Psoas muscle (tissue), 8 donors: ENCODE data around the gene VAMP7. TPM values are rescaled to one million over a fixed set of nuclear protein-coding genes. Genes with fewer than 3 reads are reported as not detected.

Source experiments
- ATAC-seq, 4 donors: fragments of 200-7000 bp; cut with Tn5 transposase; one replicate each; pipeline ENCODE4 v1.9.1; 2020; ENCODE audit warnings: moderate library complexity in 3 of 4, mild to moderate bottlenecking in 2 of 4
- DNase-seq, 2 donors: peaks; one replicate each; pipeline ENCODE4 v3.0.0-alpha.2; 2020
- H3K27ac ChIP-seq: fragments of 200-600 bp; one replicate; pipeline ENCODE4 v1.8.0; 2022
- H3K27me3 ChIP-seq, 3 donors: fragments of 200-600 bp in 1 of 3; one replicate each; pipeline versions ENCODE4 v1.6.1 to v1.8.0; 2013 to 2022; ENCODE audit warnings: low read length in 2 of 3, mild to moderate bottlenecking in 2 of 3, moderate library complexity in 1 of 3; ENCODE audit not compliant: insufficient read depth in 3 of 3
- H3K36me3 ChIP-seq, 2 donors: fragments of 200-600 bp in 1 of 2; one replicate each; pipeline versions ENCODE4 v1.6.1 to v1.8.0; 2013 to 2022; ENCODE audit warnings: low read depth in 1 of 2, mild to moderate bottlenecking in 1 of 2, moderate library complexity in 1 of 2; ENCODE audit not compliant: insufficient read depth in 1 of 2
- H3K4me1 ChIP-seq: fragments of 200-600 bp; one replicate; pipeline ENCODE4 v1.8.0; 2022
- H3K4me3 ChIP-seq: fragments of 200-600 bp; one replicate; pipeline ENCODE4 v1.8.0; 2022; ENCODE audit warnings: mild to moderate bottlenecking
- H3K9me3 ChIP-seq: fragments of 200-600 bp; one replicate; pipeline ENCODE4 v1.8.0; 2022
- CTCF ChIP-seq: fragments of 200-600 bp; IDR thresholded peaks from one replicate; pipeline ENCODE4 v1.8.0; 2022; ENCODE audit warnings: antibody characterized with exemption
- WGBS, 3 donors: extraction: QIAGEN DNeasy Blood & Tissue Kit; methylation state at CpG; one replicate each; pipeline versions ENCODE4 v1.1.6 to v1.1.7; 2013; 5-methylcytosine and 5-hydroxymethylcytosine counted together
- intact Hi-C, 2 donors: fragments of 100-400 bp; cut with DNase I; formaldehyde crosslinking; loops; one replicate each; pipeline versions ENCODE4 v1.11.0 to v1.14.2; 2022
- polyA plus RNA-seq, 3 donors: library from polyadenylated mRNA; stranded (reverse); fragments of 200-250 nt; gene quantifications; one replicate each; pipeline ENCODE4 v1.2.3, GENCODE V29; 2013
- total RNA-seq, 4 donors: library from RNA; stranded (reverse); fragmentation: NEBNext Ultra II Directional in 2 of 4; extraction: Animal tissue kit (Norgen Biotek cat#: 25700) in 2 of 4; gene quantifications; one replicate each; pipeline versions ENCODE4 v1.2.1 to v1.2.4, GENCODE V29; 2021 to 2023
- donor health status: healthy with polysubstance abuse.
- donor health status: DM: no; HTN: no; CAD: no; lungs with moderate emphysema.
- donor health status: Bipolar disorder and iron deficiency.
- donor health status: healthy.
- donor health status: DM: yes; HTN: yes; CAD: no.
- donor health status: DM: no; HTN: no; CAD: no.
- donor health status: DM: no; HTN: no; CAD: no.
- donor health status: DM: yes; HTN: yes; CAD: no.

The VAMP7 gene
- total and polyA plus RNA-seq, 7 donors: 18.4 to 55.0 (median 25.2) TPM

- H3K4me3 ChIP-seq: no peak overlapping the region
- peaks cover 0 to 2% (median 0%) of the 10 kb centered on the region in 3 donors for H3K27me3 ChIP-seq
- no peak for TF ChIP-seq CTCF
- intact Hi-C loops: no loop called here
- no peaks in the 10 kb centered on the region for H3K4me1 ChIP-seq
- H3K36me3 ChIP-seq: no peaks in the 10 kb centered on the region
- H3K9me3 ChIP-seq: peaks cover under 1% of the 10 kb centered on the region
- WGBS, 3 donors: 59 to 68% (median 66%) methylated on average over 5 of the region's 5 CpGs
- DNase-seq (no peak), ATAC-seq (no peak)
- H3K27ac ChIP-seq: no peak overlapping the region
These were observed 78.0 kb downstream of the VAMP7 start for GRCh38 chrX:155959018-155959587.

DNA sequence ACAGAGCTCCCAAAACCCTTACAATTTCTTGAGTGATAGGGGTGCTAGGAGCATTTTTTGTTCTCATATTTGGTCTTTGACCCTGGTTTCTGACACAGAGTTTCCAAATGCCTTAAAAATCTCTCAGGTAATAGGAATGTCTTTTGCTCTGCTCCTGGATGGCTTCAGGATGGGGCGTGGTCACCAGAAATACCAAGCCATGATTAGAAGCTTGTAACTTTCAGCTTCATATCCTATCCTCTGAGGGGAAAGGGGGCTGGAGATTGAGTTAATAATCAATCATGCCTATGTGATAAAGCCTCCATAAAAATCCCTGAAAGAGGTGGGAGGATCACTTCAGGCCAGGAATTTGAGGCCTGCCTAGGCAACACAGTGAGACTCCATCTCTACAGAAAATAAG lies 81.8 kb downstream of the VAMP7 start:
- no peak overlapping the region for H3K27ac ChIP-seq
- H3K4me1 ChIP-seq: no peaks in the 10 kb centered on the region
- whole genome bisulfite sequencing, 3 donors: 18 to 37% (median 25%) methylated on average over 1 of the region's 1 CpG
- H3K27me3 ChIP-seq: peaks cover 0 to 2% (median 0%) of the 10 kb centered on the region in 3 donors
- no peak overlapping the region for H3K4me3 ChIP-seq
- no peak for TF ChIP-seq CTCF
- intact Hi-C loops: no loop called here
- DNase-seq (no peak), ATAC-seq (no peak)
- no peaks in the 10 kb centered on the region for H3K36me3 ChIP-seq
- peaks cover 3% of the 10 kb centered on the region for H3K9me3 ChIP-seq

GRCh38 chrX:155966876-155967275 lies 85.7 kb downstream of the VAMP7 start:
- WGBS, 3 donors: 40 to 50% (median 46%) methylated on average over 8 of the region's 8 CpGs
- DNase-seq (no peak), ATAC-seq (no peak)
- Histone ChIP-seq H3K27ac (no peak overlapping the region), H3K9me3 (peaks cover 3% of the 10 kb centered on the region), H3K4me1 (no peaks in the 10 kb centered on the region), H3K4me3 (no peak overlapping the region), H3K36me3 (no peaks in the 10 kb centered on the region), H3K27me3 (peaks cover 0 to 2% (median 0%) of the 10 kb centered on the region in 3 donors)
- intact Hi-C loops: no loop called here
- no peak for TF ChIP-seq CTCF

DNA sequence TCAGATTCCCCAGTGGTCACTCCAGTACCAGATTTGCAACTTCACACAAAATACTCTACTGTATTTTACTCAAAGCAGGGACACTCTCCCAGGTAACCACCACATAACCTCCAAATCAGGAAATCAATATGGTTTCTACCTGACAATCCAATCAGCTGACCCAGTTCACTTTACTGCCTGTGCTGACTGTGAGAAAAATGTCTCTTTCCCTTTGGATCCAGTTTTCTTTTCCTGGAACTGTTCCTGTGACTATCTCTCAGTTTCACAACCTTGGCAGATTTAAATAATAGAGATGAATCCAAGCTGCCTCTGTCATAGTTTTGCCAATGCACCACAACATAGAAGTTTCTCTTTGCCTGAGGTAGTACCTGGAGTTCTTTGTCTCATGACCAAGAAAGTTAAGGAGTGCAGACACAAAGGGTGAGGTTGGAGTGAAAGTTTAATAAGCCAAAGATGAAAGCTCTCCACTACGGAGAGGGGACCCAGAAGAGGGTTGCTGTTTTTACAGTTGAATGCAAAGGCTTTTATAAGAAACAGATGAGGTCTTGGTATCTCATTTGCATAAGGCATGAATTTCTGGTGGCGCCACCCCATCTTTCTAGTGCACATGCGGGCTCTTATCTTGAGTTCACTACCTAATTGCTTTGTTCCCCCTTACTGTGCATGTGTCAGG lies 86.6 kb downstream of the VAMP7 start:
- no peak for TF ChIP-seq CTCF
- Histone ChIP-seq H3K4me1 (no peaks in the 10 kb centered on the region), H3K4me3 (no peak overlapping the region), H3K36me3 (no peaks in the 10 kb centered on the region), H3K27me3 (peaks cover 0 to 2% (median 0%) of the 10 kb centered on the region in 3 donors), H3K27ac (no peak overlapping the region), H3K9me3 (peaks cover 3% of the 10 kb centered on the region)
- WGBS, 3 donors: 62 to 68% (median 65%) methylated on average over 3 of the region's 3 CpGs
- intact Hi-C loops: no loop called here
- ATAC-seq (no peak), DNase-seq (no peak)

GRCh38 chrX:155968326-155968661 lies 87.1 kb downstream of the VAMP7 start:
- peaks cover 3% of the 10 kb centered on the region for H3K9me3 ChIP-seq
- ATAC-seq: no peak
- H3K27me3 ChIP-seq: peaks cover 0 to 2% (median 0%) of the 10 kb centered on the region in 3 donors
- intact Hi-C loops: no loop called here
- TF ChIP-seq CTCF: no peak
- H3K27ac ChIP-seq: no peak overlapping the region
- no peak for DNase-seq
- 35 to 57% (median 44%) methylated on average over 1 of the region's 1 CpG for WGBS, 3 donors
- H3K36me3 ChIP-seq: no peaks in the 10 kb centered on the region
- H3K4me3 ChIP-seq: no peak overlapping the region
- H3K4me1 ChIP-seq: no peaks in the 10 kb centered on the region
